HuH-7 (cell line): ENCODE measurements around the gene BICDL1.

Source experiments
- DNase-seq: peaks from one replicate; pipeline ENCODE4 v3.0.0; 2011; ENCODE audit warnings: low spot score

BICDL1 gene

DNA sequence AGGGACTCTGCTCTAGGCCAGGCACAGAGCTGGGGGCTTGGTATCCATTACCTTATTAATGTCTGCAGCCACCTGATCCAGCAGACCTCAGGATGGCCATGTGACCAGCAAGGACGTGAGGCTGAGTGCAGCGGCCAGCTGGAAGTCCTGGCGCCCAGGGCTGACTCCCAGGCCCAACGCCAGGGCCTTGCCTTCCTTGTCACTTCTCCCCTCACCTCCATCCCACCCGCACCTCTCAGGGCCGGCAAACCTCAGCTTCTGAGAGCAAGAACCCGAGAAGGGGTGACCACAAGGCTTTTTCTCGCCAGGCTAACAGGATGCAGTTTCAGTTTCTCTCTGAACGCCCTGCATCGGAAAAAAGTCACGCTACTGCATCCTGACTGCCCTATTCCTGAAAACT is 112.1 kb downstream of the BICDL1 start:
- DNase-seq, result no peak

DNA sequence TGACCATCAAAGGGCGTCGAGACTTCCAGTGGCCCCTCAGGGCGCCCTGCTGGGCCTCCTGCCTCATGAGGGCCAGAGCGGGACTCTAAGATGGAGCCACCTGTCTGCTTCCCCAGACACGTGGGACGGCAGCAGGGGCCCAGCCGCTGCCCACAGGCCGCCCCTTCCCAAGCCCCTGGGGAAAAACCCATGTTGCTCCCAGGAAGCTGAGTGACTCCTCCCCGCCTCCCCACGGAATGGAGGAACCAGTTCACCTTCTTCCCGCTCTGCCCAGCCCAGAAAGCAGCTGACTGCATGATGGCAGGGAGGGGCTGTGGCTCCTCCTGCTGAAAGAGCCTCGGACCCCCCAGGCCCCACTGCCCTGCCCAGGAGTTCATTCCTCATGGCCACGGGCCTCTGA is 112.6 kb downstream of the BICDL1 start:
- DNase-seq, result no peak

DNA sequence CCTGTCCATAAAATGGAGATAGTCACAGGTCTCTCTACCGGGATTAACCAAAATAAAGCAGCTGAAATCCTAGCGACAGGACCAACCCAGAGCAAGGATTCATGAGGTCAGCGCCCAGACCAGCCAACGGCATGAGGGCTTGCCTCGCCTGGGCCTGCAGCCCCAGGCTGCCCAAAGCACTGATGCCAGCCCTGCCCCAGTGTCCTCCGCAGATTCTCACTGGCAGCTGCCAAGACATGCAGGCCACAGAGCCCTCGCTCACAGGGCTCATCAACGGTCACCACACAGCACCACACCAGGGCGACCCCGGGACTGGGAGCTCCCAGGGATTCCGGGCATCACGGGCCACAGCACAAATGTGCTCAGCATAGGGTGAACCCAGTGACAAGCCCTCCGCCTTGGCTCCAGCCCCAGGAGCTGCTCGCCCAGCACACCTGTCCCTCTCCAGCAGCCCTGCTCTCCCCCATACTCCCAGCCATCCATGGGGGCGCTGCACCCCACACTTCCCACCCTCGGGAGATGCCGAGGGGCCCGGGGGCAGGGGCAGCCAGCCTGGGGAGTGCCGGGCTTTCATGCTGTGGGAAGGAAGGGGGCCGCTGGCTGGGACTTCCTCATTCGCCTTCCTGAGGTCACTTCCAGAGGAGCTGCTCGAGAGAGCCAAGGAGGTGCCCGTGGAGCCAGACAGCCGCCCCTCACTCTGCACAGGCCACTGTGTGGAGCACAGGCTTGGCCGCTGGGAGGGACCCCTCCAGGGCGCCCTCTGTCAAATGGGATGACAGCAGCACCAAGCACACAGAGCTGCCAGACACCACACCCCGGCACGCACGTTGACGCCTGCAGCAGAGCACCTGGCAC is 113.4 kb downstream of the BICDL1 start:
- no peak for DNase-seq

DNA sequence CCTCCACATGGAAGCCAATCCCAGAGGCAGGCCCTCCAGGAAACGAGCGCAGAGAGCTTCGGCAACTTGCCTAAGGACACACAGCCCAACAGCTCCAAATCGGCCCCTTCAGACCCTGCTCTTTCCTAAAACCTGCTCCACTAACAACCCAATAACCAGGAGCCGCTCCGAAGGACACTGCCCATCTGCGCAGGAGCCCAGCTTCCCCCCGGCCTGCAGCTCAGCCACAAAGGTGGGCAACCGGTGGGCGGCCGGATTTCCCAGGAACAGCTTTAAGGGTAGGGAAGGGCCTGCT is 114.0 kb downstream of the BICDL1 start:
- DNase-seq, result no peak

DNA sequence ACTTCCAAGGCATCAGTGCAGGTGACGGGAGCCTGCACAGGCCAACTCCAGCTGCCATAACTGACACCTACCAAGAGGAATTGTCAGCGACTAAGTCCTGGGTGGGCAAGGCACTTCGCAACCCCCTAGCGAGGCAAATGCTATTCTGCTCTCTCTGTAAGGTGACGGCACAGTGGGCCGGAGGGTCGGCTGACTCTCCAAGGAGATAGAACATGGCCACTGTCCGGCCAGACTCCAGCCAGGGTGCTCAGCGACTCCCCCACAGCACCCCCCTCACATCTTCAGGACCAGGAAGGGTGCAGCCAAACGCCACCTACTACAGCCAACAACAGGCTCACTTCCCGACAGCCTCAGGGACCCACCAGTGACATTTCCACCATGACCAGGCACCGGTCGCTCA is 114.3 kb downstream of the BICDL1 start:
- no peak for DNase-seq

DNA sequence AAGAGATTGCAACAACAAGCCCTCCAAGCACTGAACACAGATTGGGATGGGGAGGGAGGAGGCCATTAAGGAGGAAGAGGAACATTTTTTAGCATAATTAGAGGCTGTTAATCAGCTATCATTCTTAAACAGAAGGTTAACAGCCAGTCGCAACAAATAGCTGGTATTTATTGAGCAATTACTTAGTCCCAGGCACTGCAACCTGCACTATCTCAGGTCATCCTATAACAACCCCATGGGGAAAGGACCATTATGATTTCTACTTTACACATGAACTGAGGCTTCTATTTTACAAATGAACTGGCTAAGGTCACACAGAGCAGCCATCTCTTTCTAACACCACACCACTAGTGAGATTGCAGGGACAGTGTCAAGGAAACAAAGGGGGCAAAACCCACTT is 117.1 kb downstream of the BICDL1 start:
- no peak for DNase-seq

DNA sequence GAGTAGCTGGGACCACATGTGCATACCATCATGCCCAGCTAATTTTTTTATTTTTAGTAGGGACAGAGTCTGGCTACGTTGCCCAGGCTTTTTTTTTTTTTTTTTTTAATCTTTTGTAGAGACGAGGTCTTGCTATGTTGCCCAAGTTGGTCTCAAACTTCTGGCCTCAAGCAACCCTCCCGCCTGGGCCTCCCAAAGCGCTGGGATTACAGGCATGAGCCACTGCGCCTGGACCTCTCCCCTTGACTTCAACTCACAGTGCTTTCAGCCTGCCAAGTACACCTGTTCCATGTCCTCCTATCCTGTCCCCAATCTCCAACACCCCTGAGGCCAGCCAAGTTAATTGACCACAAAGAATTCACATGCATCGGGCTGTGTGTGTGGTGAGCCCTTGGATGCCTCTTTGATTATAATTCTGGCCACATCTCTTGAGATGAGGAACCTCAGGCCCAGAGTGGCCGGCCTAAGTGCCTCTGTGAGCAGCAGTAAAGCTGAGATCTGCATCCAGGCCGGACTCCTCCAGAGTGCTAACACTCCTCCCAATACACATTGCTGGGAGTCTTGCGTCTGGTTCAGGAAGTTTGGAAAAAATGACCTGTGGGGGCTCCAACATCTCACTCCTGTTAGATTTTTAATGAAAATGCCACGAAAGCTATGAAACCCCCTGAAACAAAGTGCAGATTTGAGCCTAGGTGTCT is 120.7 kb downstream of the BICDL1 start:
- no peak for DNase-seq

DNA sequence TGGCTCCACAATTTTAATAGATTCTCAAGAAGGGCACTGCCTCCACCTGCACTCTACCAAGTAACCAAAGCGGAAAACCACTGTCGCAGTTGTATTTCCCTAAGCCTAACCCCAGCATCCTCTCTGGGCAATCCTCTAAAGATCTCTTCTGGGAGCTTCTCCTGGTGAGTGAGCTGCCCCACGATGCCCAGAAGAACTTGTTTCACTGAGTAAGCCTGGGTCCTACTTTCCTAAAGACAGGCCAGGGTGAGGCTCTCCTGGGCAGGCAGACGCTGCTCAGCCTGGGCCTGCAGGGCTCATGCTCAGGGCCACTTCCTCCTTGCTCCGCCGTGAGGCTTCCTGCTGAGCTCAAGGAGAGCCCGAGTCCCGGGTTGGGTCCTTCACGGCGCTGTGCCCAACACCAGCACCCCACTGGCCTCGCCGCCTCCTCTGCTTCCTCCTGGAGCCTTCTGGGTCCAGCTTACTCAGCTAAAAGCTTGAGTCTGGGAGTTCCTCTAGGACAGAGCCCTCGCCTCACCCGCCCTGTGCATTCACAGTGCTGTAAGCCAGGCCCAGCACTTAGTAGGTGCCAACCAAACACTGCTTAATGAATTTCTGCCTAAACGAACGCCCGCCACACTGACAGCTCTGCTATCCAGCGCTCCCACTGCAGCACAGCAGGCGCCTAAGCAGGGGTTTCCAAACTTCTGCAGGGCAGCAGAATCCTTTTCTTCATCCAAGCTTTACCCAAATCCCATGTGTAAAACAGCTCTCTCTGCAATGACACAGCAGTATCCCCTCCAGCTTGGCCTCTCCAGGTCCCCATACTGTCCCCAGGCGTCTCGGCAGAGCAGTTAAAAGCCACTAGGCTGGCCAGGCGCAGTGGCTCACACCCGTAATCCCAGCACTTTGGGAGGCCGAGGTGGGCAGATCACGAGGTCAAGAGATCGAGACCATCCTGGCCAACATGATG is 121.8 kb downstream of the BICDL1 start:
- no peak for DNase-seq

DNA sequence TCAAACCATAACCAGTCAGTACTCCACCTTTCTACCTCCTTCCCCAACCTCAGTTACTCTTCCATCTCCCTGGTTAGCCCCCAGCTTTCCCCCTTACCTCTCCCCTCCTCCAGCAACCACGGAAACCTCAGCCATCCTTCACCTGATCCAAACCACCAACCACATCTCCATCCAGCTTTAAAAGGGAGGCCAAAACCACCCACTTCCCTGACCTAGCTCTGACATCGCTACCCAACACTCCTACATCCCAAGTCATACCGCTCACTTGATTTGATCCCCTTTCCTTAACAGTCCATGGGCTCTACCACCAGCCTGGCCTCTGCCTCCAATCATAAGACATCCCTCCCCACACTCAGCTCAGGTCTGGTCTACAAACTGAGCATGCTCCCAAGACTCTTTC is 126.0 kb downstream of the BICDL1 start:
- DNase-seq, result no peak

DNA sequence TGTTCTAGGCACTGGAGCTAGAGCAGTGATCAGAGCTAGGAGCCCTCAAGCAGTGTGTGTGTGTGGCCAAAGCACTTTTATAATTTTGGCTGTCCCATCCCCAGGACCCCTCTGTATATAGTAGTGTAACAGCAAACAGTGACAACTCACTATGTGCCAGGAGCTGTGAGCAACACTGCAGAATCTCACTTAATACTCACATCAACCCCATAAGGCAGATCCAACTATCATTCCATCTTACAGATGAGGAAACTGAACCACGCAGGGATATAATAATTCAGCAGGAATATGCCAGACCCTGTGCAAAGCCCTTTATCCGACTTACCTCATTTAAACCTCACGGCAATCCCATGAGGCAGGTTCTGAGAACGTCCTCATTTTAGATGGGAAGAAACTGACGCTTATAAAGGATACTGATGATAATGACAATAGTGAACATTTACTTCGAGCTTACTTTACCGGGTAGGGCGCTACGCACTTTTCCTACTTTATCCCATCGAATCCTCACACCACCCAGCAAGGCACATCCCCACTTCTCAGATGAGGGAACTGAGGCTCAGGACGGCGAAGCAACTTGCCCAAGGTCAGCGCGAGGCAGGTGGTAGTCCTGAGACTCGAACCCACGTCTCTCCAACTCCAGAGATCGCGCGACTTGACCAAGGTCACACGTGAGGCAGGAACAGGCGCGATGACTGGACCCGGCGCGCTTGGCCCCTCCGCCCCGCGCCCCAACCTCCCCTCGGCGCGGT is 126.8 kb downstream of the BICDL1 start:
- peak; percentile 41 for DNase-seq

DNA sequence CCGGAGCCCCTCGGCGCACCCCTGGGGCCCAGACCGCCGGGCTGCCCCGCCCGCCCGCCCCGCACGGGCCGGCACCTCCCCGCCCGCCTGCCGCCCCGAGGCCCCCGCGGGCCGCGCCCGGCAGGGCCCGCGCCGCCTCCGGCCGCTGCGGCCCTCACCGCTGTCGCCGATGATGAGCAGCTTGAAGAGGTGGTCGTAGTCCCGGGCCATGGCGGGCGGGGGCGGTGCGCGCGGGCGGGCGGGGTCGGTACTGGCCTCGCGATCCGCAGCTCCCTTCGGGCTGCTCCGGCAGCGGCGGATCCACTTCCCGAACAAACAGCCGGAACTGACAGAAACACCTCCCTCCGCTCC is 127.4 kb downstream of the BICDL1 start, which contains the start of gene RAB35:
Gene RAB35, minus strand, starts transcription at position 313 of the 351 bp plus-strand sequence. Its CDS starts 103 bp downstream, at position 210.
- no peak for DNase-seq

DNA sequence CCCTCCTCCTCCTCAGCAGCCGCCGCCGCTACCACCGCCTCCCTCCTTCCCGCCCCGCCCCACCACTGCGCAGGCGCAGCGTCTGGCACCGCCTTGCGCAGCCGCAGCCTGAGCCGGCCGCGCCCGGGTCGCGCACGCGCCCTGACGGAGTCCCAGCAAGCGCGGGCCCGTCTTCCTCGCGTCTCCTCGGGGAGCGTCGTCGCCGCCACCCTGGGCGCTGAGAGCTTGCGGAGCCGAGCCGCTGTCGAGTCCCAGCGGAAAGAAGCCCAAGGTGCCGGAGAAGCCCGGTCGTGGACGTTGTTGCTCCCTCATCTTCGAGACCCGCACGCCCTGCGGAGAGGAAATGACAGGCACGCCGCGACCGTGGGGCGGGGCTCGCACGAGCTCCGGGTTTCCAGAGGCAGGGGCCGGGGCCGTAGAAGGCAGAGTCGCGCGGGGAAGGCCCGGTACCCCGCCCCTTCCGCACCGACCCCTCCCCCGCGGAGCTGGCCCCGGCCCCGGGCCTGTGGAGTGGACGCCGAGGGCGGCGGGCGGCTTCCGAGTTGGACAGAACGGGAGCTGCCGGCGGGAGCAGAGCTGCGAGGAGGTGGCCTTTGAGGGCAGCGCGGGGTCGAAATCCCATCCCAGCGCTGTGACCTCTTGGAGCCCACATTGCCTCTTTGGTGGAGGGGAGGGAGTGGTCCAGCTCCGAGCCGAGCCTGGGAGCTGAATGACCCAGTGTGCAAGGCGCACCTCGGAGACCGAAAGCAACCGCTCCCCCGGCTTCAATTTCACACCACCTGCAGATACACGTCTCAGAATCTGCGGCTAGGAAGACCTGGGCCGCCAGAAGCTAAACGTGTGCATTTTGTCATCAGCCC is 128.0 kb downstream of the BICDL1 start:
- peak; percentile 96 for DNase-seq

DNA sequence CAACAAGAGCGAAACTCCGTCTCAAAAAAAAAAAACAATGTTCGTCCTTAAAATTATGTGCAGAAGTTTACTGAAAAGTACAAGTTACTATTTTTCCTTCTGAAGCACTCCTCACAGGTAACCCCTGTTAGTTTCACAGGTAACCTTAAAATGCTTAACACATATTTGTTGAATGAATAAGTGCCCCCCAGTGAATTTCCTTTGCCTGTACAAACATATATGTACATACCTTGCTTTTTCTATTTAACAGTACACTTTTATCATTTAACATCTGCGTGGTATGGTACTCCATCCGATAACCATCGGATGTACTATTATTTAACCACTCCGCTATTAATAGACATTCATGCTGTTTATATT is 128.9 kb downstream of the BICDL1 start:
- DNase-seq, result no peak

DNA sequence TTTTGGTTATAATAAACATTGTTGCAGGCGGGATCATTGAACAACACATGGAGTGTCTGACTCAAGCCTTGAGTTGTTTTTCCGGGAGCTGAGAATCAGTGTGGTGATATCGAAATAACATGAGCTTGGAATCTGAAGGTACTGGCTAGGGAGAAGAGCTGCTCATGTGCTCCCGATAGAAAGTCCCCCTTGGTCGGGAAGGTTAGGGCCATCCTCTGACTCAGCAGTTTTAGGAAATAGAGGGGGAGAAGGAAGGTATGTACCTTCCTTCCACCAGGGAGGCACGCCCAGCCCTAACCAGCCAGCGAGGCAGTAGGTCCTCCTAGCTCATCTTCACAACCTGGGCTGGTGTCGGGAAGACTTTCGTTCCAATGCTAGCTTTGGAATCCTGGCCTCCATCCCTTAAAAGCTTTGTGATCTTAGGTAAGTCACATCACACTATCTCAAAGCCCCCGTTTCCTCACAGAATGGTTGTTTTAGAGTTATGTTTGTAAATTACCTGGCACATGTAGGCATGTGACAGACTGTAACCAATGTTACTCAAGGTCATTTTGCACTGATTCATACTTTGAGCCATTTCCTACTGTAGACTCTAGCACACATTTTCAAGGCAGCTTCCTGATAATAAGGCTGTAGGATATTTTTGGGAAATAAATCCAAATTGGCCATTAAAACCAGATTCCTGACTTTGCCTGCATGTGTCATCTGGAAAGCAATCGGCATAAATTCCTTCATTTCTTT is 129.5 kb downstream of the BICDL1 start:
- DNase-seq, result peak; percentile 37

DNA sequence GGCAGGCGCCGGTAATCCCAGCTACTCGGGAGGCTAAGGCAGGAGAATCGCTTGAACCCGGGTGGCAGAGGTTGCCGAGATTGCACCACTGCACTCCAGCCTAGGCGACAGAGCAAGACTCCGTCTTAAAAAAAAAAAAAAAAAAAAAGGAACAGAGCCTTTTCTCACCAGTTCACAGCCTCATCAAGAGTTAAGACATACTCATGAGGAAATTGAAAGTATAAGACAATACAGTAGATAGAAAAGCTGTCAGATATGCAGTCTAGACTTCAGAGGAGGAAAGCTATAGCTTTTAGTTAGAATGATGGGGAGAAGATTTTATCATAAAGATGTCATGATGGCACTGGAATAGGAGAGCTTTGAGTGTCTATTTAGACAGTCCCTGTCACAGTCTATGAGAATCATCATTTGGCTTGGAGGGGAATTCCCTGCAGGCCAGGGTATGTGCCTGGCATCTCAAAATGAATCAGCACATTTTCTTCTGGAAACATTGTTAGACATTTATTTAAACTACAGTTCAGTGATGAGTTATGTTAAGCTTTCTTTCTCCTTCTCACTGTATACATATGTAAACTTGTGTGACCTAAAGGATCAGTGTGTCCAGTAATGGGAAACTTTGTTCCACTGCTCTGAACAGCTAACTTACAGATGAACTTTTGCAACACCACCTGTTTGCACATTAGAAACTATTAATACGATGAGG is 130.4 kb downstream of the BICDL1 start:
- no peak for DNase-seq

DNA sequence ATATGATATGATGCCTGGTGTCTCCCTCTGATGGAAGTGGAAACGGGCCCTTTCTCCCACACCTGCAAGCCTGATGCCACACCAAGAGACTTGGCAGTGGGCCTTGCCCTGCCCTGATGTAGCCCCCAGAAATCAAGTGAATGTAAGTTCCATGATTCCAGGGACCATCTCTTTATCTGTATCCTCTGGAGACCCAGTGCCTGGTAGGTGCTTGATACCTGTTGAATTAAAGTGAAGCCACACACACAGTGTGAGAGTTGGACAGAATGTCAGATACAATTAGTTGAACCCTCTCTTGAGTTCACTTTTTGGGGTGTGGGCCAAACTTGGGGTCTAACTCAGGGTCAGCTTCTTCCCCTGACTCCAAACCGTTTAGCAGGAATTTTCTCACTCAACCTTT is 132.3 kb downstream of the BICDL1 start:
- DNase-seq, result no peak

DNA sequence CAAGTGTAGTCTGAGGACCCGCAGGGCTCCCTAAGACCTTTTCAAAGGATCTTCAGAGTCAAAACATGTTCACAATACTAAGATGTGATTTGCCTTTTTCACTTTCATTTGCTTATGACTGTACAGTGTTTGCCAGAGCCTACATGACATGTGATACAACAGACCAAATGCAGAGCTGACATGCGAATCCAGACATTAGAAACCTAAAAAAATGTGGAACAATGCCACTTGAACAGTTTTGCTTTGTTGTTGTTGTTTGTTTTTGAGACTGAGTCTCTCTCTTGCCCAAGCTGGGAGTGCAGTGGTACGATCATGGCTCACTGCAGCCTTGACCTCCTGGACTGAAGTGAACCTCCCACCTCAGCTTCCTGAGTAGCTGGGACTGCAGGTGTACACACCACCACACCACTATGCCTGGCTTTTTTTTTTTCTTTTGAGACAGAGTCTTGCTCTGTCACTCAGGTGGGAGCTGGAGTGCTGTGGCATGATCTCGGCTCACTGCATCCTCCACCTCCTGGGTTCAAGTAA is 132.8 kb downstream of the BICDL1 start:
- no peak for DNase-seq

DNA sequence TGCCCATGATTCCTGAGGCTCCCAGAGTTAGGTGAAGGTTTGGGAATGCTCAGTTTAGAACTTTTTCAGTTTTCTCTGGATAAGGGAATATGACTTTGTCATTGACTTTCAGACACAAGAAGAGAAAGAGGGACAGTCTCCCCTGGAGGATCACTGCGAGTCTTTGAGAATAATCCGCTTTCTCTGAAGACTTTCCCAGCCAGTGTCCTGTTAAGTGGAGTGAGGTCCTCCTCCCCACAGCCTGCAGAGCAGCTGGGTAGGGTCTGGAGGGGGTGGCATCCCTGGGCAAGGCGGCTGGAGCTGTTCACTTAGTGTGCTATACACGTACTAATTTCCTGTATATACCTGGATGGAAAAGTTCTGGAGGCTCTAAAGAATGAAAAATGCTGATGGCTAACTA is 136.0 kb downstream of the BICDL1 start:
- DNase-seq, result no peak
